ENCODE results near the gene NPLOC4. TPM values are rescaled to one million over a fixed set of nuclear protein-coding genes. Genes with fewer than 3 reads are reported as not detected.
"Not testable (repeated sequence)": the region's sequence is repeated elsewhere in the genome, so short reads cannot be mapped to it uniquely, and the experiment has no call there.

NPLOC4 gene
- total and polyA plus RNA-seq, 9 donors, result 31.9 to 66.2 (median 49.5) TPM

- Histone ChIP-seq H3K4me1 (ENCODE audit: control insufficient read depth, insufficient read depth, low read length) (no peaks in the 10 kb centered on the region), H3K27me3 (ENCODE audit: control insufficient read depth, insufficient read depth, low read length) (no peaks in the 10 kb centered on the region), H3K9me3 (replicated peaks; ENCODE audit: control insufficient read depth, low read depth, low read length) (no peaks in the 10 kb centered on the region), H3K27ac (ENCODE audit: low read length) (no peak overlapping the region), H3K4me3 (ENCODE audit: low read length) (no peak overlapping the region), H3K36me3 (ENCODE audit: control insufficient read depth, insufficient read depth, low read length) (peaks cover 85% of the 10 kb centered on the region)
- WGBS (ENCODE audit: insufficient coverage), result 87% methylated on average over 9 of the region's 14 CpGs
- no peak for DNase-seq
These were observed 44.9 kb downstream of the NPLOC4 start for GRCh38 chr17:81591971-81592370.

GRCh38 chr17:81590121-81590520 lies 46.8 kb downstream of the NPLOC4 start:
- no peak for DNase-seq
- Histone ChIP-seq H3K36me3 (ENCODE audit: control insufficient read depth, insufficient read depth, low read length) (peaks cover 86% of the 10 kb centered on the region), H3K4me3 (ENCODE audit: low read length) (no peak overlapping the region), H3K27ac (ENCODE audit: low read length) (no peak overlapping the region), H3K27me3 (ENCODE audit: control insufficient read depth, insufficient read depth, low read length) (no peaks in the 10 kb centered on the region), H3K9me3 (replicated peaks; ENCODE audit: control insufficient read depth, low read depth, low read length) (no peaks in the 10 kb centered on the region), H3K4me1 (ENCODE audit: control insufficient read depth, insufficient read depth, low read length) (no peaks in the 10 kb centered on the region)
- WGBS (ENCODE audit: insufficient coverage), result 90% methylated on average over 3 of the region's 8 CpGs

- Histone ChIP-seq H3K27ac (ENCODE audit: low read length) (no peak overlapping the region), H3K36me3 (ENCODE audit: control insufficient read depth, insufficient read depth, low read length) (peaks cover 82% of the 10 kb centered on the region), H3K27me3 (ENCODE audit: control insufficient read depth, insufficient read depth, low read length) (no peaks in the 10 kb centered on the region), H3K9me3 (replicated peaks; ENCODE audit: control insufficient read depth, low read depth, low read length) (no peaks in the 10 kb centered on the region), H3K4me1 (ENCODE audit: control insufficient read depth, insufficient read depth, low read length) (no peaks in the 10 kb centered on the region), H3K4me3 (ENCODE audit: low read length) (no peak overlapping the region)
- no peak for DNase-seq
- no CpG with 5 or more reads among the region's 5 CpGs for WGBS (ENCODE audit: insufficient coverage)
These were observed 47.3 kb downstream of the NPLOC4 start for GRCh38 chr17:81589612-81590011.

- DNase-seq, result no peak
- Histone ChIP-seq H3K27ac (ENCODE audit: low read length) (no peak overlapping the region), H3K27me3 (ENCODE audit: control insufficient read depth, insufficient read depth, low read length) (no peaks in the 10 kb centered on the region), H3K4me3 (ENCODE audit: low read length) (no peak overlapping the region), H3K9me3 (replicated peaks; ENCODE audit: control insufficient read depth, low read depth, low read length) (no peaks in the 10 kb centered on the region), H3K4me1 (ENCODE audit: control insufficient read depth, insufficient read depth, low read length) (no peaks in the 10 kb centered on the region), H3K36me3 (ENCODE audit: control insufficient read depth, insufficient read depth, low read length) (peaks cover 76% of the 10 kb centered on the region)
- WGBS (ENCODE audit: insufficient coverage), result 83% methylated on average over 2 of the region's 4 CpGs
These were observed 50.8 kb downstream of the NPLOC4 start for GRCh38 chr17:81586096-81586495.

GRCh38 chr17:81584771-81585170 lies 52.1 kb downstream of the NPLOC4 start:
- WGBS (ENCODE audit: insufficient coverage), result 85% methylated on average over 8 of the region's 14 CpGs
- not testable (repeated sequence) for H3K27ac ChIP-seq (ENCODE audit: low read length); H3K4me1 ChIP-seq (ENCODE audit: control insufficient read depth, insufficient read depth, low read length); H3K27me3 ChIP-seq (ENCODE audit: control insufficient read depth, insufficient read depth, low read length); DNase-seq; H3K4me3 ChIP-seq (ENCODE audit: low read length); H3K9me3 ChIP-seq (replicated peaks; ENCODE audit: control insufficient read depth, low read depth, low read length)
- H3K36me3 ChIP-seq (ENCODE audit: control insufficient read depth, insufficient read depth, low read length), result peaks cover 74% of the 10 kb centered on the region

GRCh38 chr17:81583589-81584342 lies 53.1 kb downstream of the NPLOC4 start:
- Histone ChIP-seq H3K36me3 (ENCODE audit: control insufficient read depth, insufficient read depth, low read length) (peaks cover 75% of the 10 kb centered on the region), H3K27me3 (ENCODE audit: control insufficient read depth, insufficient read depth, low read length) (no peaks in the 10 kb centered on the region), H3K27ac (ENCODE audit: low read length) (no peak overlapping the region), H3K4me3 (ENCODE audit: low read length) (no peak overlapping the region), H3K9me3 (replicated peaks; ENCODE audit: control insufficient read depth, low read depth, low read length) (no peaks in the 10 kb centered on the region), H3K4me1 (ENCODE audit: control insufficient read depth, insufficient read depth, low read length) (no peaks in the 10 kb centered on the region)
- no peak for DNase-seq
- WGBS (ENCODE audit: insufficient coverage), result 78% methylated on average over 3 of the region's 6 CpGs

- no peak overlapping the region for H3K27ac ChIP-seq (ENCODE audit: low read length)
- H3K4me1 ChIP-seq (ENCODE audit: control insufficient read depth, insufficient read depth, low read length), result no peaks in the 10 kb centered on the region
- H3K27me3 ChIP-seq (ENCODE audit: control insufficient read depth, insufficient read depth, low read length), result no peaks in the 10 kb centered on the region
- no peak overlapping the region for H3K4me3 ChIP-seq (ENCODE audit: low read length)
- no peak for DNase-seq
- WGBS (ENCODE audit: insufficient coverage), result 72% methylated on average over 7 of the region's 12 CpGs
- peaks cover 71% of the 10 kb centered on the region for H3K36me3 ChIP-seq (ENCODE audit: control insufficient read depth, insufficient read depth, low read length)
- H3K9me3 ChIP-seq (replicated peaks; ENCODE audit: control insufficient read depth, low read depth, low read length), result no peaks in the 10 kb centered on the region
These were observed 54.2 kb downstream of the NPLOC4 start for GRCh38 chr17:81582749-81583148.

GRCh38 chr17:81582341-81582740 lies 54.6 kb downstream of the NPLOC4 start:
- H3K4me3 ChIP-seq (ENCODE audit: low read length), result no peak overlapping the region
- DNase-seq, result no peak
- H3K36me3 ChIP-seq (ENCODE audit: control insufficient read depth, insufficient read depth, low read length), result peaks cover 73% of the 10 kb centered on the region
- no peaks in the 10 kb centered on the region for H3K27me3 ChIP-seq (ENCODE audit: control insufficient read depth, insufficient read depth, low read length)
- 96% methylated on average over 3 of the region's 5 CpGs for WGBS (ENCODE audit: insufficient coverage)
- H3K9me3 ChIP-seq (replicated peaks; ENCODE audit: control insufficient read depth, low read depth, low read length), result no peaks in the 10 kb centered on the region
- peaks cover 3% of the 10 kb centered on the region for H3K4me1 ChIP-seq (ENCODE audit: control insufficient read depth, insufficient read depth, low read length)
- no peak overlapping the region for H3K27ac ChIP-seq (ENCODE audit: low read length)

- Histone ChIP-seq H3K36me3 (ENCODE audit: control insufficient read depth, insufficient read depth, low read length) (peaks cover 70% of the 10 kb centered on the region), H3K27me3 (ENCODE audit: control insufficient read depth, insufficient read depth, low read length) (no peaks in the 10 kb centered on the region), H3K4me3 (ENCODE audit: low read length) (no peak overlapping the region), H3K9me3 (replicated peaks; ENCODE audit: control insufficient read depth, low read depth, low read length) (no peaks in the 10 kb centered on the region), H3K4me1 (ENCODE audit: control insufficient read depth, insufficient read depth, low read length) (peaks cover 9% of the 10 kb centered on the region), H3K27ac (ENCODE audit: low read length) (no peak overlapping the region)
- DNase-seq, result no peak
- WGBS (ENCODE audit: insufficient coverage), result 77% methylated on average over 2 of the region's 8 CpGs
These were observed 55.2 kb downstream of the NPLOC4 start for GRCh38 chr17:81581758-81582157.

GRCh38 chr17:81580481-81580880 lies 56.4 kb downstream of the NPLOC4 start:
- Histone ChIP-seq H3K27ac (ENCODE audit: low read length) (no peak overlapping the region), H3K27me3 (ENCODE audit: control insufficient read depth, insufficient read depth, low read length) (no peaks in the 10 kb centered on the region), H3K36me3 (ENCODE audit: control insufficient read depth, insufficient read depth, low read length) (peaks cover 65% of the 10 kb centered on the region), H3K4me3 (ENCODE audit: low read length) (no peak overlapping the region), H3K4me1 (ENCODE audit: control insufficient read depth, insufficient read depth, low read length) (peaks cover 11% of the 10 kb centered on the region), H3K9me3 (replicated peaks; ENCODE audit: control insufficient read depth, low read depth, low read length) (no peaks in the 10 kb centered on the region)
- DNase-seq, result no peak
- 94% methylated on average over 6 of the region's 6 CpGs for WGBS (ENCODE audit: insufficient coverage)
